GM19438 (cell line): Measurements from ENCODE around the gene LCMT1.
"Not testable (repeated sequence)": the region's sequence is repeated elsewhere in the genome, so short reads cannot be mapped to it uniquely, and the experiment has no call there.

Experiments used
- ATAC-seq: cut with Tn5 transposase; IDR thresholded peaks from one replicate; pipeline ENCODE4 v1.9.1; 2021; ENCODE audit warnings: low read depth; ENCODE audit not compliant: unreplicated experiment

The LCMT1 gene

DNA sequence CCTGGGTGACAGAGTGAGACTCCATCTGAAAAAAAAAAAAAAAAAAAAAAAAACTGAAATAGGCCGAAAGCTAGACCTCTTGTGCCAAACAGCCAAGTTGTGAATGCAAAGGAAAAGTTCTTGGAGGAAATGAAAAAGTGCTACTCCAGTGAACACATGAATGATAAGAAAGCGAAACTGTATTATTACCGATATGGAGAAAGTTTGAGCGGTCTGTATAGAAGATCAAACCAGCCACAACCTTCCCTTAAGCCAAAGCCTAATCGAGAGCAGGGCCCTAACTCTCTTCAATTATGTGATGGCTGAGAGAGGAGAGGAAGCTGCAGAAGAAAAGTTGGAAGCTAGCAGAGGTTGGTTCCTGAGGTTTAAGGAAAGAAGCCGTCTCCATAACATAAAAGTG lies 69.7 kb downstream of the LCMT1 start:
- not testable (repeated sequence) for ATAC-seq

DNA sequence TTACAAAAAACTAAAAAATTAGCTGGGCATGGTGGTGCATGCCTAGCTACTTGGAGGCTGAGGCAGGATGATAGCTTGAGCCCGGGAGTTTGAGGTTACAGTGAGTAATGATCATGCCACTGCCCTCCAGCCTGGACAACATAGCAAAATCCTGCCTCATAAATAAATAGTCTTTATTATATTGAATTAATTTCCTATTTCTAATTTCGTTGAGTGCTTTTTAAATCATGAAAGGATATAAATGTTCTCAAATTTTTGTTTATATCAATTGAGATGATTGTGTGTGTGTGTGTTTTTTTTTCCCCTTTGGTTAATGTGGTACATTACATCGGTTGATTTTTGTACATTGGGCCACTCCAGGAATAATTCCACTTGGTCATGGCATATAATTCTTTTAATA lies 73.2 kb downstream of the LCMT1 start:
- ATAC-seq, result no peak

DNA sequence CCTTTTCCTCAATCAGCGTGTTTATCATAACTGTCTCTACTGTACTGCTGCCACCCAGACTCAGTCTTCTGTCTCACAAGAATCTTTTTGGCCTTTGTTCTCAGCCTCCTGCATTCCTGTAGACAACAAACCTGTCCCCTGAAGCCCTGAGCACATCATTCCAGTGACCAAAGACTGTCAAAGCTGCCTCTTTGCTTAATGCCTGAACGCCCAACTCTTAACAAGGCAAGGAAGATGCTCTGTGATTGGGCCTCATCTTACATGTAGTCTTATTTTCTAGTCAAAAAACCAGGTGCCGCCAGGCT lies 75.9 kb downstream of the LCMT1 start:
- ATAC-seq, result no peak

DNA sequence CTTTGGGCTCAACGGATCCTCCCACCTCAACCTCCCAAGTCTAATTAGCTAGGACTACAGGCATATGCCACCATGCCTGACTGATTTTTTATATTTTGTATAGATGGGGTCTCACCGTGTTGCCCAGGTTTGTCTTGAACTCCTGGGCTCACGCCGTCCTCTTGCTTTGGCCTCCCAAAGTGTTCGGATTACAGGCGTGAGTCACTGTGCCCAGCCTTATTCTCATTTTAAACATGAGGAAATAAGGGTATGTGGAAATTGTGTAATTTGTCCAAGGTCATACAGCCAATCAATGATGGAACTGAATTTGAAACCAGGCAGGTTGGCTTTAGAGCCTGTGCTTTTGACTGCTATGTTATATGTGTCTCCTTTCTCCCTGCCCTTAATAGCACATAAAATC lies 77.8 kb downstream of the LCMT1 start:
- no peak for ATAC-seq

DNA sequence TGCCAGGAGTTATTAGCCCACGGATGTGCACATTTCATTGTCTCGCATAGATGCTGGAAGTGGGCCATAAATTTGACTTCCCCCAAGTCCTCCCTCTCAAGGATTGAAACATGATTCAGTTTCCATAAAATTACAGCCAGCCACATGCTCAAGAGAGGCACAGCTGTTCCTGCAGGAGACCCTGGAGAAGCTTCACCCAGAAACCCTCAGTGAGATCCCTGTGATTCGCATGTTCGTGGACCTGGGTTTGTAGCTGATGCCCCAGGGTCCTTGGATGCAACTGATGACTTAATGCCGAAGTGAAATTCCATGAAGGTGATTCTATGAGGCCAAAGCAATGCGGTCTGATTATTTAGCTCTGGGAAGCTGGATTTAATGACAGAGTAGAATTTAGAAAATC lies 80.6 kb downstream of the LCMT1 start:
- ATAC-seq, result no peak

GRCh38 chr16:25194273-25194878 lies 82.8 kb downstream of the LCMT1 start:
- no peak for ATAC-seq

DNA sequence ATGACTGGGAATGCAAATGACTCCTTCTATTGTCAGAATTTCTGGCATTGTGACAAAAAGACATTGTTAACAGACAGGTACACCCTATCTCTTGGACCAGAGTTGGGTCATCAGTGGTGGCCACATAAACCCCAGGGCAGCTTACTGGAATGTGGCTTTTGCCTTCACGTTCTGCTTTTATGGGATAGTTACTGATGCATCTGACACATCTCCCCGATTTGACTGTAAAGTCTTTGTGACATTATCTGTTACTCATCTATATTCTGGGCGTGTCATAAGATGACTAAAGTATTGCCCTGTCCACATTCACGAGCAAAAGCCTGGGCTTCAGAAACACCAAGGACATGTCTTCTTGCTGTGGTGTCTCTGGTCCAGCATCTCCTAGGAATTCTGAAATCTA lies 86.5 kb downstream of the LCMT1 start:
- ATAC-seq, result no peak

DNA sequence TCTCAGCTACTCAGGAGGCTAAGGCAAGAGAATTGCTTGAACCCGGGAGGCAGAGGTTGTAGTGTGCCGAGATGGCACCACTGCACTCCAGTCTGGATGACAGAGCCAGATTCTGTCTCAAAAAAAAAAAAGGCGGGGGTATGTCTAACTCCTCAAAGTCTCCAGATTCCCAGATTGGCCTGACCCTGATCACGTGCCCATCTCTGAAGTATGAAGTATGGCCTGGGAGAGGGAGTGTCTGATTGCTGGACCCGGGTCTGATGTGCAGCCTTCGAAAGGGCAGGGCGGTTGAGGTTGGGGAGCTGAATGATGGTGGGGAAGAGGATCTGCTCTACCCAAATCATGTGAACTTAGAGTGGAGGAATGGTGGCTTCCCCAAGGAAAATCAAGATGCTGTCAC lies 87.9 kb downstream of the LCMT1 start:
- no peak for ATAC-seq

- no peak for ATAC-seq
Observed at GRCh38 chr16:25210758-25211157, 99.2 kb downstream of the LCMT1 start.

DNA sequence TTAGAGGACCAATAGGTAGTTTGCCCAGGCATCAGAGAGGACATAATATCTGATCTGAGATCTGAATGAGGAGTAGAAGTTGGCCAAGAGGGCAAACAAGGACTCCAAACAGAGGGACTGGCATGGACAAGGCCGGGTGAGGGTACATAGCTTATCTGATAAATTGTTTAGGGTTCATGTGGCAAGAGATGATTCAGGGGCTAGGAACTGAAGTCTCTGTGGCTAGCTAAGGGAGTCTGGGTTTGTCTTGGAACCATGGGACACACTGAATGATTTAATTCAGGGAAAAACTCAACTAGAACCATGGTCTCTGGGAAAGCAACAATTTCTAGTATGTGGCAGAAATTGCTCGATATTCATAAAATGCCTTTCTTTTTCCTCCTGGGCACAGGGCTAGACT lies 101.1 kb downstream of the LCMT1 start:
- no peak for ATAC-seq

DNA sequence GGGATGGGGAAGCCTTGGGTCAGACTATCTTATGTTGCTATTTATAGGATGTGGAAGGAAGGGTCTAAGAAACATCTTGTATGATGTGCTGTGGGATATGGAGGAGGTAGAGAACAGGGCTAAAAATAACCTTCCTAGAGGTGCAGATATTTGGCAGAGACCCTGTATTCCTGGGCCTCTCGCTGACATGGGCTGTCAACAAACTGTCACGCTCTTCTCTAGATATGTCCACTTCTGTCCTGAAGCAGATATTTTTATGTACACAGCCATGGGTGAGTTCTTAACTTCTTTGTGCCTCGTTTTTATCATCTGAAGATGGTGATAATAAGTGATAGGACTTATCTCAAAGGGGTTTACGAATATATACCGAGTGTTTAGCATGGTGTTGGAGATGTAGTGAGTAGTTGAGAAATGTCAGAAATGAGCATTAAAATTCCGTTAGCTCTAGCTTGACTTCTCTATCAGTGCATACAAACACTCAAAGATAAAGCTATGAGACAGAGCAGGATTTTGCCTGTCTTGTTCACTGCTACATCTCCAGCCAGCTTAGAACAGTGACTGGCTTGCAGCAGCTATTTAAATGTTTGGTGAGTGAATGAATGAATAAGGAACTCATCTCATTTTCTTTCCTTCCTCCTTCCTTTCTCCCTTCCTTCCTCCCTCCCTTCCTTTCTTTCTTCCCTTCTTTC lies 102.3 kb downstream of the LCMT1 start:
- ATAC-seq, result no peak

DNA sequence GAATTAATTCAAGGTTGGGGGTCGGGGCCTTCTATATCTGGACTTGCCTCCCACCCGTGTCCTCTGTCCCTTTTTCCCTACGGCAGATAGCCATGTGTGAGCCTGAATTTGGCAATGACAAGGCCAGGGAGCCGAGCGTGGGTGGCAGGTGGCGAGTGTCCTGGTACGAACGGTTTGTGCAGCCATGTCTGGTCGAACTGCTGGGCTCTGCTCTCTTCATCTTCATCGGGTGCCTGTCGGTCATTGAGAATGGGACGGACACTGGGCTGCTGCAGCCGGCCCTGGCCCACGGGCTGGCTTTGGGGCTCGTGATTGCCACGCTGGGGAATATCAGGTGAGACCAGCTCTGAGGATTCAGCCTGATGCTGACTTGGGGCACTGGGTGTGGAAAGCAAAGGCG lies 105.6 kb downstream of the LCMT1 start:
- no peak for ATAC-seq

GRCh38 chr16:25217921-25218320 lies 106.4 kb downstream of the LCMT1 start:
- no peak for ATAC-seq

DNA sequence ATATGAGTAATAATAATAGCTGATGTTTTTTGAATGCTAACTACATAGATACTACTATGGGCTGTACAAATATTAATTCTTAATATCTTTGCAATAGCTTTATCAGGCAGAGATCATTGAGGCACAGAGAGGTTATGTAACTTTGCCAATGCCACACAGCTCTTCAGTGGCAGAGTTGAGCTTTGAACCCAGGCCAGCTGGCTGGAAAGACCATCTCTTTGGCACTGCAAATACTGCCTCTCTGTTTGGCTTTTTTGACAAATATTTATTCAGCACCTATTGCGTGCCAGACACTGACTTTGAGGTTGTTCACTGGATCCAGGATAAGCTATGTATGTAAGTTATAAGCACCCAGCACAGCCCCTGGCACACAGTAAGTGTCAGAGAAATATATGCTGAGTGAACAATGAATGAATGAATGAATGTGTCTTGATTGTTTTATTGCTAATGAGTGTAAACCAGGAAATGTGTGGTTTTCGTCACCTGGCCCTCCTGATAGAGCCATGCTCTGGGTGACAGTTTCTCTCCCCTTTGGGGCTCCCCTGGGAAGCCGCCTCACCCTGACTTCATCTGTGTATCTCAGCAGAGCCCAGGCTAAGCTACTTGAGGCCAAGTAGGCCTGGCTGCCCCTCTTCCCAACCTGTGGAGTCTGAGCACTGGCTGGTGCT lies 107.7 kb downstream of the LCMT1 start:
- no peak for ATAC-seq

- ATAC-seq, result no peak
Observed at GRCh38 chr16:25222959-25223358, 111.4 kb downstream of the LCMT1 start.

GRCh38 chr16:25223964-25224363 lies 112.4 kb downstream of the LCMT1 start:
- ATAC-seq, result no peak

GRCh38 chr16:25224731-25225319 lies 113.3 kb downstream of the LCMT1 start:
- ATAC-seq, result no peak
